ENCODE measurements around the gene ZSWIM3. TPM values are rescaled to one million over a fixed set of nuclear protein-coding genes. Genes with fewer than 3 reads are reported as not detected.
A peak's percentile ranks its signal among the peaks of the same experiment; 100 is the strongest.

The ZSWIM3 gene
- total and polyA plus RNA-seq, 2 donors (not counting 3 experiments of a cell fraction or from before 2014, with no cell fraction given), result 3.8 to 4.4 TPM

GRCh38 chr20:45872626-45873025, 15.2 kb downstream of the ZSWIM3 start:
- intact Hi-C loops (cut with micrococcal nuclease), result no loop called here
- no peaks in the 10 kb centered on the region for H3K27me3 ChIP-seq (ENCODE audit: control insufficient read depth in 2 of 2, insufficient read depth in 2 of 2, low read length in 2 of 2)
- H3K79me2 ChIP-seq (ENCODE audit: control insufficient read depth, insufficient read depth, low read length), result no peaks in the 10 kb centered on the region
- H3K27ac ChIP-seq (ENCODE audit: insufficient read depth, low read depth, low read length), result no peak overlapping the region
- no peak overlapping the region for H3K4me3 ChIP-seq (replicated peaks in 1 of 3; ENCODE audit: insufficient read depth in 1 of 3, low read depth in 1 of 3, low read length in 3 of 3)
- POLR2A ChIA-PET, result no interaction called here
- no TSS peak for BruUV-seq (replicated peaks)
- dilution Hi-C loops (cut with MboI; ENCODE audit: extremely low pct_ligation_motif_present, low sequenced_read_pairs), result no loop called here
- H3K9me1 ChIP-seq (replicated peaks; ENCODE audit: control insufficient read depth, extremely low read depth, insufficient read depth, low read length), result no peaks in the 10 kb centered on the region
- H3K9ac ChIP-seq (replicated peaks; ENCODE audit: extremely low read depth, insufficient read depth, low read length), result no peak overlapping the region
- FAIRE-seq (peak; percentile 48), DNase-seq (ENCODE audit: low read depth, low spot score) (no peak)
- TF ChIP-seq EZH2 (IDR thresholded peaks at IDR 0.05; ENCODE audit: borderline replicate concordance, low read depth, low read length, severe bottlenecking) (no peak), CTCF (IDR thresholded peaks at IDR 0.05; ENCODE audit: extremely low read depth in 1 of 2, insufficient read depth in 1 of 2, low read depth in 1 of 2, low read length in 2 of 2) (no peak), GATA2 (IDR thresholded peaks at IDR 0.05; ENCODE audit: insufficient read depth, insufficient read length, low read depth, low read length) (no peak), MAX (IDR thresholded peaks at IDR 0.05; ENCODE audit: insufficient read depth, insufficient read length) (no peak), JUN (IDR thresholded peaks at IDR 0.05; ENCODE audit: borderline replicate concordance, insufficient read depth, insufficient read length, low read depth) (no peak), POLR2A (IDR thresholded peaks at IDR 0.05; ENCODE audit: low read depth, low read length) (no peak), POLR2AphosphoS5 (IDR thresholded peaks at IDR 0.05; ENCODE audit: insufficient read depth, low read depth, low read length) (no peak), MYC (IDR thresholded peaks at IDR 0.05; ENCODE audit: low read depth, low read length) (no peak), FOS (IDR thresholded peaks at IDR 0.05; ENCODE audit: borderline replicate concordance, insufficient read depth, low read length) (no peak)
- CTCF ChIA-PET, result no interaction called here
- H3K36me3 ChIP-seq (ENCODE audit: control insufficient read depth in 2 of 2, extremely low read depth in 1 of 2, insufficient read depth in 2 of 2, low read length in 2 of 2), result peaks cover 0 to 7% of the 10 kb centered on the region in 2 experiments
- H3K4me1 ChIP-seq (ENCODE audit: control insufficient read depth, extremely low read depth, insufficient read depth, low read length), result no peaks in the 10 kb centered on the region
- no peaks in the 10 kb centered on the region for H3K9me3 ChIP-seq (replicated peaks; ENCODE audit: control insufficient read depth, insufficient read depth, low read length)
- H4K20me1 ChIP-seq (replicated peaks; ENCODE audit: control insufficient read depth, extremely low read depth, insufficient read depth, low read length), result no peaks in the 10 kb centered on the region
- no peak overlapping the region for H2AFZ ChIP-seq (ENCODE audit: low read depth, low read length)
- H3K4me2 ChIP-seq (ENCODE audit: insufficient read depth, low read length), result no peak overlapping the region
